IMR-90 (cell line): ENCODE data around the gene MRPL10. TPM values are rescaled to one million over a fixed set of nuclear protein-coding genes. Genes with fewer than 3 reads are reported as not detected.

Experiments
- ATAC-seq: fragments of 200-7000 bp; cut with Tn5 transposase; 2 replicates; pipeline ENCODE4 v1.9.1; 2020; ENCODE audit warnings: low read depth, mild to moderate bottlenecking, moderate library complexity
- BruUV-seq: library from RNA; stranded (reverse); fragments of 400-500 nt; replicated peaks from 2 replicates; lab custom pipeline; 2021; lab: Mats Ljungman, UMichigan
- CTCF ChIA-PET: fragments of 300-600 bp; formaldehyde crosslinking; extraction: SDS; loops from one replicate; lab custom pipeline; 2021; ENCODE audit warnings: antibody characterized with exemption; lab: Yijun Ruan, JAX
- POLR2A ChIA-PET: fragments of 300-600 bp; sonication (Branson Sonifier 250); formaldehyde crosslinking; loops from one replicate; lab custom pipeline; 2022; ENCODE audit warnings: antibody characterized with exemption; ENCODE audit not compliant: unreplicated experiment; lab: Charles Lee
- DNase-seq: peaks from one replicate; pipeline ENCODE4 v3.0.0; 2013
- H2AFZ ChIP-seq: replicated peaks from 2 replicates; pipeline ENCODE3; 2013; ENCODE audit warnings: low read length, mild to moderate bottlenecking; ENCODE audit not compliant: poor library complexity
- H2AK5ac ChIP-seq: 2 replicates; pipeline ENCODE4 v1.6.1; 2013; ENCODE audit warnings: low read depth, low read length, inconsistent platforms
- H2AK9ac ChIP-seq: replicated peaks from 2 replicates; pipeline ENCODE3; 2013; ENCODE audit warnings: mild to moderate bottlenecking, low read depth, low read length, moderate library complexity; ENCODE audit not compliant: poor library complexity
- H2BK120ac ChIP-seq: 2 replicates; pipeline ENCODE4 v1.6.1; 2013; ENCODE audit warnings: low read depth, low read length, inconsistent platforms
- H2BK15ac ChIP-seq: 3 replicates; pipeline ENCODE4 v1.6.1; 2013; ENCODE audit warnings: low read depth, low read length, inconsistent platforms
- H2BK20ac ChIP-seq: 2 replicates; pipeline ENCODE4 v1.6.1; 2013; ENCODE audit warnings: low read depth, mild to moderate bottlenecking, inconsistent platforms, low read length, moderate library complexity
- H2BK5ac ChIP-seq: 2 replicates; pipeline ENCODE4 v1.6.1; 2013; ENCODE audit warnings: mild to moderate bottlenecking, low read depth, low read length, inconsistent platforms; ENCODE audit not compliant: poor library complexity, severe bottlenecking
- H3K14ac ChIP-seq: replicated peaks from 2 replicates; pipeline ENCODE4 v1.6.1; 2013; ENCODE audit warnings: low read depth, low read length, inconsistent platforms
- H3K18ac ChIP-seq: 2 replicates; pipeline ENCODE4 v1.6.1; 2013; ENCODE audit warnings: low read depth, low read length, control low read depth
- H3K23ac ChIP-seq: 2 replicates; pipeline ENCODE4 v1.6.1; 2013; ENCODE audit warnings: low read depth, low read length, inconsistent platforms
- H3K27ac ChIP-seq: 2 replicates; pipeline ENCODE4 v1.5.1; 2013; ENCODE audit warnings: mild to moderate bottlenecking, control low read depth, low read length; ENCODE audit not compliant: insufficient read depth
- H3K27me3 ChIP-seq: 2 replicates; pipeline ENCODE4 v1.6.1; 2013; ENCODE audit warnings: low read length; ENCODE audit not compliant: control insufficient read depth, insufficient read depth
- H3K36me3 ChIP-seq: 2 replicates; pipeline ENCODE4 v1.6.1; 2013; ENCODE audit warnings: low read length, mixed read lengths; ENCODE audit not compliant: control insufficient read depth, insufficient read depth
- H3K4ac ChIP-seq: 2 replicates; pipeline ENCODE4 v1.6.1; 2013; ENCODE audit warnings: low read depth, low read length, inconsistent platforms
- H3K4me1 ChIP-seq: 2 replicates; pipeline ENCODE4 v1.6.1; 2013; ENCODE audit warnings: low read length, mixed read lengths; ENCODE audit not compliant: control insufficient read depth, insufficient read depth
- H3K4me2 ChIP-seq: 2 replicates; pipeline ENCODE4 v1.6.1; 2013; ENCODE audit warnings: low read depth, mild to moderate bottlenecking, control low read depth, low read length, moderate library complexity
- H3K4me3 ChIP-seq: 2 replicates; pipeline ENCODE4 v1.5.1; 2013; ENCODE audit warnings: low read depth, mild to moderate bottlenecking, control low read depth, low read length, moderate library complexity; ENCODE audit not compliant: insufficient read depth
- H3K56ac ChIP-seq: 2 replicates; pipeline ENCODE4 v1.6.1; 2013; ENCODE audit warnings: low read length, inconsistent platforms; ENCODE audit not compliant: insufficient read depth; ENCODE audit errors: extremely low read depth
- H3K79me1 ChIP-seq, 2 experiments: 2 replicates each; pipeline ENCODE4 v1.6.1; 2013; ENCODE audit warnings: low read length in 2 of 2, inconsistent platforms in 1 of 2, low read depth in 1 of 2
- H3K9ac ChIP-seq: 2 replicates; pipeline ENCODE4 v1.6.1; 2013; ENCODE audit warnings: low read depth, low read length, control low read depth
- H3K9me1 ChIP-seq: 2 replicates; pipeline ENCODE4 v1.6.1; 2013; ENCODE audit warnings: low read length, inconsistent platforms; ENCODE audit not compliant: insufficient read depth
- H3K9me3 ChIP-seq: 2 replicates; pipeline ENCODE4 v1.6.1; 2013; ENCODE audit warnings: low read length; ENCODE audit not compliant: control insufficient read depth, insufficient read depth
- H4K20me1 ChIP-seq: 2 replicates; pipeline ENCODE4 v1.6.1; 2013; ENCODE audit warnings: low read length, inconsistent platforms; ENCODE audit not compliant: insufficient read depth
- H4K5ac ChIP-seq: 2 replicates; pipeline ENCODE4 v1.6.1; 2013; ENCODE audit warnings: mild to moderate bottlenecking, low read depth, low read length, control low read depth
- H4K8ac ChIP-seq, 2 experiments: 2 replicates each; pipeline ENCODE4 v1.6.1; 2013; ENCODE audit warnings: low read depth in 2 of 2, low read length in 2 of 2, control low read depth in 1 of 2, inconsistent platforms in 1 of 2
- H4K91ac ChIP-seq: 2 replicates; pipeline ENCODE4 v1.6.1; 2013; ENCODE audit warnings: low read depth, low read length, inconsistent platforms; ENCODE audit not compliant: insufficient read depth
- CEBPB ChIP-seq: IDR thresholded peaks from 2 replicates; pipeline ENCODE4 v1.6.1; 2012; ENCODE audit warnings: low read depth, low read length, improper control_type of control experiment
- CHD1 ChIP-seq: IDR thresholded peaks from 2 replicates; pipeline ENCODE4 v1.6.1; 2012; ENCODE audit warnings: low read depth, low read length, improper control_type of control experiment
- MAFK ChIP-seq: IDR thresholded peaks from 2 replicates; pipeline ENCODE4 v1.6.1; 2012; ENCODE audit warnings: low read depth, low read length, improper control_type of control experiment
- RCOR1 ChIP-seq: IDR thresholded peaks from 2 replicates; pipeline ENCODE4 v1.6.1; 2012; ENCODE audit warnings: mild to moderate bottlenecking, low read length, improper control_type of control experiment; ENCODE audit not compliant: insufficient replicate concordance
- WGBS, 2 experiments: methylation state at CpG; one replicate each; pipeline versions ENCODE4 v1.1.5 to v1.1.7; 2013; ENCODE audit warnings: missing lambda C conversion rate in 2 of 2; ENCODE audit not compliant: insufficient read length in 1 of 2; ENCODE audit errors: extremely low coverage in 2 of 2; 5-methylcytosine and 5-hydroxymethylcytosine counted together
- dilution Hi-C: fragments of 300-500 bp; cut with HindIII; formaldehyde crosslinking; loops from one replicate; pipeline ENCODE4 v1.14.3; 2018; ENCODE audit warnings: low sequenced_read_pairs; ENCODE audit not compliant: unreplicated experiment
- in situ Hi-C: fragments of 300-500 bp; cut with MboI; formaldehyde crosslinking; loops from 3 replicates; pipeline ENCODE4 v1.14.3; 2019; ENCODE audit warnings: low sequenced_read_pairs, inconsistent platforms, mixed read lengths
- intact Hi-C: fragments of 100-400 bp; cut with micrococcal nuclease; formaldehyde crosslinking; loops from 2 replicates; pipeline ENCODE4 v1.10.0; 2022
- polyA plus RNA-seq, 3 experiments: library from polyadenylated mRNA; depleted of rRNA; stranded (reverse); fragments of >200 nt; gene quantifications; 2 replicates each; pipeline ENCODE4 v1.2.3, GENCODE V29; 2012; ENCODE audit warnings: low replicate concordance in 1 of 3
- total RNA-seq: library from RNA; depleted of rRNA; stranded (reverse); fragments of >200 nt; gene quantifications from 2 replicates; pipeline ENCODE4 v1.2.3, GENCODE V29; 2012

MRPL10 gene
- total and polyA plus RNA-seq, 2 of the 4 experiments (the other 2 are of a cell fraction) = 32.3 to 61.8 TPM

DNA sequence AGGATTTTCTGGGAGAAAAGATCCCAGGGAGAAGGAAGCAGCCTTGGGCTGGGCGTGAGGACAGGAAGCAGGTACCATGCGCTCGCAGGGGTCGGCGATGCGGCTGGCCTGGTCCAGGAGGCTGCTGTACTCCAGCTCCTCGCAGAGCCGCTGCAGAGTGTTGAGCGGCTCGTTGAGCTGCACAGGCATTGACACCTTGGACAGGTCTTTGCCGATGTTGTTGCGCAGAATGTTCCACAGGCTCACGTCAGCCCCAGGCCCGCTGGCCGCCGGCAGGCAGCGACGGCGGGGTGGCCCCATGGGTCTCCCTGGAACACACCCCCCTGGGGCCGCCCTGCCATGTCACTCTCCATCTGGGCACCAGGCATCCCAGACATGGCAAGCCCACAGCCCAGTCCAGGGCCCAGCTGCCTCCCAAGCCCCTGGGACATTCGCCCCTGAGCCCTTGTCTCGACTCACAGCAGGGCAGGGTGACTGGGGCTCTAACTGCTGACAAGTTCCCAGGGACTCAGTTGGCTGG, 17.8 kb downstream of the MRPL10 start:
- no peak overlapping the region for H2BK20ac ChIP-seq
- DNase-seq (no peak), ATAC-seq (no peak)
- H2BK15ac ChIP-seq = no peak overlapping the region
- no peak overlapping the region for H3K4me3 ChIP-seq
- BruUV-seq = no TSS peak
- H3K9me1 ChIP-seq = 0 out of 2 replicates have a peak, but pooled peaks cover 2% of the 10 kb centered on the region
- no peak overlapping the region for H3K4me2 ChIP-seq
- H2AK5ac ChIP-seq = no peak overlapping the region
- no peak overlapping the region for H4K8ac ChIP-seq
- no peak overlapping the region for H2AK9ac ChIP-seq
- H3K27me3 ChIP-seq = no peaks in the 10 kb centered on the region
- H3K79me1 ChIP-seq = no peaks in the 10 kb centered on the region
- H3K23ac ChIP-seq = no peak overlapping the region
- no peak overlapping the region for H2BK120ac ChIP-seq
- H3K9me3 ChIP-seq = no peaks in the 10 kb centered on the region
- dilution Hi-C loops = no loop called here
- no peak for TF ChIP-seq CHD1
- no peak for TF ChIP-seq RCOR1
- TF ChIP-seq CEBPB = no peak
- TF ChIP-seq MAFK = no peak
- H4K91ac ChIP-seq = no peak overlapping the region
- intact Hi-C loops = no loop called here
- H3K36me3 ChIP-seq = peaks cover 62% of the 10 kb centered on the region
- H3K9ac ChIP-seq = no peak overlapping the region
- H3K4me1 ChIP-seq = peaks cover 3% of the 10 kb centered on the region; the same call in 1 of the 2 replicates
- H3K4ac ChIP-seq = no peak overlapping the region
- no peak overlapping the region for H3K27ac ChIP-seq
- H2AFZ ChIP-seq = no peak overlapping the region
- in situ Hi-C loops = no loop called here
- WGBS, 2 experiments = 94% methylated on average over 14 of the region's 22 CpGs; no CpG with 5 or more reads in 1 of the 2 experiments
- H2BK5ac ChIP-seq = no peak overlapping the region
- H4K5ac ChIP-seq = no peak overlapping the region
- no peak overlapping the region for H3K56ac ChIP-seq
- CTCF ChIA-PET = no interaction called here
- H3K14ac ChIP-seq = no peak overlapping the region
- H3K18ac ChIP-seq = no peak overlapping the region
- peaks cover 37% of the 10 kb centered on the region for H4K20me1 ChIP-seq
- POLR2A ChIA-PET = no interaction called here
